HepG2 (cell line): ENCODE measurements around the gene AHCY. TPM values are rescaled to one million over a fixed set of nuclear protein-coding genes. Genes with fewer than 3 reads are reported as not detected.

Source experiments
- ASH2L ChIP-seq: fragments of 300-600, 200-600 bp; sonication (generic); IDR thresholded peaks from 2 replicates; pipeline ENCODE4 v1.7.0; 2017; ENCODE audit warnings: low read depth, mild to moderate bottlenecking, moderate library complexity, mixed read lengths, low read length; ENCODE audit not compliant: insufficient read length
- ERF ChIP-seq: IDR thresholded peaks from 2 replicates; pipeline ENCODE4 v1.6.1; 2018; ENCODE audit warnings: missing biosample characterization, missing genetic modification reagents
- ESRRA ChIP-seq: sonication (generic); formaldehyde crosslinking; IDR thresholded peaks from 2 replicates; pipeline ENCODE4 v1.5.1; 2020; ENCODE audit warnings: mild to moderate bottlenecking, low read depth, missing genetic modification reagents
- FOXK2 ChIP-seq: fragments of 450-650 bp; IDR thresholded peaks from 2 replicates; pipeline ENCODE4 v1.6.1; 2016
- HOXA7 ChIP-seq: sonication (generic); formaldehyde crosslinking; IDR thresholded peaks from 2 replicates; pipeline ENCODE4 v1.8.1; 2022; ENCODE audit warnings: mild to moderate bottlenecking, missing genetic modification reagents, moderate library complexity
- KAT7 ChIP-seq: IDR thresholded peaks from 2 replicates; pipeline ENCODE4 v1.6.1; 2018; ENCODE audit warnings: borderline replicate concordance, missing compliant biosample characterization
- KDM2A ChIP-seq: sonication (generic); formaldehyde crosslinking; IDR thresholded peaks from 2 replicates; pipeline ENCODE4 v1.4.0; 2020; ENCODE audit warnings: low read depth, missing genetic modification reagents, borderline replicate concordance
- MAFG ChIP-seq: sonication (generic); formaldehyde crosslinking; IDR thresholded peaks from 2 replicates; pipeline ENCODE4 v1.5.1; 2020; ENCODE audit warnings: mild to moderate bottlenecking, missing genetic modification reagents
- MLX ChIP-seq: IDR thresholded peaks from 2 replicates; pipeline ENCODE4 v1.6.1; 2016
- MTF1 ChIP-seq: sonication (generic); formaldehyde crosslinking; IDR thresholded peaks from 2 replicates; pipeline ENCODE4 v1.5.0; 2020; ENCODE audit warnings: missing genetic modification reagents
- NFYB ChIP-seq: sonication (generic); formaldehyde crosslinking; IDR thresholded peaks from 2 replicates; pipeline ENCODE4 v1.4.0; 2020; ENCODE audit warnings: missing genetic modification reagents
- NONO ChIP-seq, 2 experiments: fragments of 450-650 bp in 1 of 2; sonication (generic) in 1 of 2; formaldehyde crosslinking in 1 of 2; IDR thresholded peaks in 1 of 2; conservative IDR thresholded peaks in 1 of 2; 2 replicates each; pipeline versions ENCODE4 v1.6.1 to v1.8.0; 2017 to 2022; ENCODE audit warnings: mild to moderate bottlenecking in 1 of 2, missing genetic modification reagents in 1 of 2, moderate library complexity in 1 of 2
- PHB2 ChIP-seq: fragments of 450-650 bp; IDR thresholded peaks from 2 replicates; pipeline ENCODE4 v1.6.1; 2018; ENCODE audit not compliant: partially characterized antibody
- PRDM15 ChIP-seq: sonication (generic); formaldehyde crosslinking; IDR thresholded peaks from 2 replicates; pipeline ENCODE4 v1.4.0; 2020; ENCODE audit warnings: missing genetic modification reagents
- RFXAP ChIP-seq: sonication (generic); formaldehyde crosslinking; IDR thresholded peaks from 2 replicates; pipeline ENCODE4 v1.4.0; 2020; ENCODE audit warnings: missing genetic modification reagents, borderline replicate concordance
- ZGPAT ChIP-seq: IDR thresholded peaks from 2 replicates; pipeline ENCODE4 v1.6.1; 2016; ENCODE audit warnings: mild to moderate bottlenecking
- ZMYM2 ChIP-seq: sonication (generic); formaldehyde crosslinking; IDR thresholded peaks from 2 replicates; pipeline ENCODE4 v1.8.0; 2022; ENCODE audit warnings: mild to moderate bottlenecking, missing genetic modification reagents
- ZNF329 ChIP-seq: sonication (generic); formaldehyde crosslinking; IDR thresholded peaks from 2 replicates; pipeline ENCODE4 v1.9.0; 2021; ENCODE audit warnings: low read depth, mild to moderate bottlenecking, missing genetic modification reagents
- ZNF333 ChIP-seq: sonication (generic); formaldehyde crosslinking; IDR thresholded peaks from 2 replicates; pipeline ENCODE4 v1.4.0; 2020; ENCODE audit warnings: mild to moderate bottlenecking, missing genetic modification reagents, borderline replicate concordance
- ZNF510 ChIP-seq: sonication (generic); formaldehyde crosslinking; IDR thresholded peaks from 2 replicates; pipeline ENCODE4 v1.4.0; 2020; ENCODE audit warnings: low read depth, mild to moderate bottlenecking, missing genetic modification reagents
- ZNF558 ChIP-seq: sonication (generic); formaldehyde crosslinking; IDR thresholded peaks from 2 replicates; pipeline ENCODE4 v1.9.0; 2022; ENCODE audit warnings: mild to moderate bottlenecking, missing genetic modification reagents, borderline replicate concordance
- ZNF660 ChIP-seq: sonication (generic); formaldehyde crosslinking; IDR thresholded peaks from 2 replicates; pipeline ENCODE4 v1.5.1; 2020; ENCODE audit warnings: mild to moderate bottlenecking, low read depth, missing genetic modification reagents, borderline replicate concordance
- ZSCAN29 ChIP-seq: sonication (generic); formaldehyde crosslinking; conservative IDR thresholded peaks from 2 replicates; pipeline ENCODE4 v1.4.0; 2020; ENCODE audit warnings: mild to moderate bottlenecking, missing genetic modification reagents
- polyA plus RNA-seq, 8 experiments: library from polyadenylated mRNA; depleted of rRNA in 3 of 8; stranded (reverse) in 7 of 8; unstranded in 1 of 8; fragments of >200 nt; fragmentation: Illumina TruSeq in 4 of 8; extraction: Trizol in 4 of 8; gene quantifications; 2 replicates each; pipeline versions ENCODE4 v1.2.1 to v1.2.3, GENCODE V29; 2011 to 2016; ENCODE audit warnings: low read depth in 4 of 8, missing spikeins in 1 of 8, mixed read lengths in 1 of 8; ENCODE audit not compliant: insufficient read depth in 1 of 8
- total RNA-seq, 5 experiments: library from RNA; depleted of rRNA; stranded (reverse); fragments of >200 nt; fragmentation: Illumina TruSeq; extraction: Trizol; gene quantifications; 2 replicates each; pipeline ENCODE4 v1.2.3, GENCODE V29; 2016; ENCODE audit warnings: low read depth in 1 of 5
- TF ChIP-seq, protein P1 (sequence below): sonication (generic); formaldehyde crosslinking; IDR thresholded peaks from 2 replicates; pipeline ENCODE4 v1.8.0; 2022; ENCODE audit warnings: missing genetic modification reagents, mild to moderate bottlenecking, inconsistent platforms, borderline replicate concordance

AHCY gene
- total and polyA plus RNA-seq, 2 of the 13 experiments (the other 11 are each of a cell fraction or from before 2014, with no cell fraction given), result 407 to 419 TPM

- TF ChIP-seq ASH2L, result no peak
- no peak for TF ChIP-seq ZNF510
- TF ChIP-seq NONO (IDR thresholded peaks at IDR 0.05), result no peak
- no peak for TF ChIP-seq NONO (CRISPR knock-in tag; conservative IDR thresholded peaks at IDR 0.05)
- TF ChIP-seq ZSCAN29 (CRISPR knock-in tag), result no peak
- no peak for TF ChIP-seq ZNF558 (CRISPR knock-in tag)
- TF ChIP-seq NFYB (CRISPR knock-in tag), result 0 out of 2 replicates have a peak, but pooled peaks have one; percentile 14
- TF ChIP-seq ZGPAT, result peak; percentile 76
- TF ChIP-seq KDM2A (CRISPR knock-in tag), result 0 out of 2 replicates have a peak, but pooled peaks have one; percentile 7
- TF ChIP-seq MAFG (CRISPR knock-in tag), result no peak
- no peak for TF ChIP-seq ZNF660 (CRISPR knock-in tag)
- TF ChIP-seq, protein P1, sequence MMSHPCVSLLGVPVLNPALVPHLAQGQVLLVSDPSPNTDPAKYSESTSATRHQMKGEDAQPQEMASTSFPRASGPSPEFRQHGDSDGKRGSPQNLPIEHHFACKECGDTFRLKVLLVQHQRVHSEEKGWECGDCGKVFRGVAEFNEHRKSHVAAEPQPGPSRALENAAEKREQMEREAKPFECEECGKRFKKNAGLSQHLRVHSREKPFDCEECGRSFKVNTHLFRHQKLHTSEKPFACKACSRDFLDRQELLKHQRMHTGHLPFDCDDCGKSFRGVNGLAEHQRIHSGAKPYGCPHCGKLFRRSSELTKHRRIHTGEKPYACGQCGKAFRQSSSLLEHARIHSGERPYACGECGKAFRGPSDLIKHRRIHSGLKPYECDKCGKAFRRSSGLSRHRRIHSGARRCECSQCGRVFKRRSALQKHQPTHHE (CRISPR knock-in tag), result no peak
- peak; percentile 78 for TF ChIP-seq RFXAP (CRISPR knock-in tag)
- no peak for TF ChIP-seq ZNF333 (CRISPR knock-in tag)
- no peak for TF ChIP-seq HOXA7 (CRISPR knock-in tag)
- no peak for TF ChIP-seq MTF1
- peak; percentile 45; the same call in 1 of the 2 replicates for TF ChIP-seq ESRRA (CRISPR knock-in tag)
- TF ChIP-seq KAT7, result no peak; the same call in 1 of the 2 replicates
- TF ChIP-seq PRDM15, result no peak; the same call in 1 of the 2 replicates
- TF ChIP-seq ZNF329 (CRISPR knock-in tag), result 0 out of 2 replicates have a peak, but pooled peaks have one; percentile 13
- peak; percentile 60; the same call in 1 of the 2 replicates for TF ChIP-seq ERF (CRISPR knock-in tag)
- TF ChIP-seq FOXK2, result peak; percentile 73
- TF ChIP-seq PHB2, result no peak
- peak; percentile 85; the same call in 1 of the 2 replicates for TF ChIP-seq MLX (CRISPR knock-in tag)
- TF ChIP-seq ZMYM2 (CRISPR knock-in tag), result peak; percentile 93
Measured at GRCh38 chr20:34310481-34311117, 7.4 kb upstream of the AHCY start (continued).
